Progenitor cell of endocrine pancreas (in vitro differentiated cells): Measurements from ENCODE around the gene RUNX1. TPM values are rescaled to one million over a fixed set of nuclear protein-coding genes. Genes with fewer than 3 reads are reported as not detected.

Source experiments
- DNase-seq: peaks from one replicate; pipeline ENCODE4 v3.0.0; 2021; ENCODE audit warnings: low spot score; ENCODE audit not compliant: unreplicated experiment
- H3K27ac Mint-ChIP-seq: 2 replicates; pipeline ENCODE4 v1.8.0; 2021; ENCODE audit warnings: mild to moderate bottlenecking, moderate library complexity, mixed read lengths
- H3K27me3 Mint-ChIP-seq: 2 replicates; pipeline ENCODE4 v1.8.0; 2021; ENCODE audit warnings: mixed read lengths
- H3K36me3 Mint-ChIP-seq: 2 replicates; pipeline ENCODE4 v1.8.0; 2022; ENCODE audit warnings: mixed read lengths; ENCODE audit not compliant: insufficient read depth
- H3K4me1 Mint-ChIP-seq: 2 replicates; pipeline ENCODE4 v1.8.0; 2021; ENCODE audit warnings: low read depth, mixed read lengths
- H3K4me3 Mint-ChIP-seq: 2 replicates; pipeline ENCODE4 v1.8.0; 2021; ENCODE audit warnings: low read depth, mild to moderate bottlenecking, moderate library complexity, mixed read lengths
- H3K9me3 Mint-ChIP-seq: 2 replicates; pipeline ENCODE4 v1.8.0; 2021; ENCODE audit warnings: low read depth, mixed read lengths
- long read RNA-seq: library from polyadenylated mRNA; unstranded; transcript quantifications from one replicate; pipeline ENCODE4 v2.0.0, GENCODE V29; 2020
- total RNA-seq: library from RNA; stranded (reverse); gene quantifications from 2 replicates; pipeline ENCODE4 v1.2.1, GENCODE V29; 2021
- TF ChIP-seq, protein P1 (sequence below): fragments of 200-600 bp; sonication (generic); IDR thresholded peaks from one replicate; pipeline ENCODE4 v1.5.0; 2021; ENCODE audit warnings: antibody characterized with exemption, mild to moderate bottlenecking; ENCODE audit not compliant: unreplicated experiment

RUNX1 gene
- 7.1 and 7.3 TPM in 2 replicates for total RNA-seq
- long read RNA-seq, partial matches to known transcripts, result 0 of 2 reads
- long read RNA-seq, other reads (novel, unspliced or antisense), result 2 of 2 reads

- no peaks in the 10 kb centered on the region for H3K9me3 Mint-ChIP-seq
- TF ChIP-seq, protein P1, sequence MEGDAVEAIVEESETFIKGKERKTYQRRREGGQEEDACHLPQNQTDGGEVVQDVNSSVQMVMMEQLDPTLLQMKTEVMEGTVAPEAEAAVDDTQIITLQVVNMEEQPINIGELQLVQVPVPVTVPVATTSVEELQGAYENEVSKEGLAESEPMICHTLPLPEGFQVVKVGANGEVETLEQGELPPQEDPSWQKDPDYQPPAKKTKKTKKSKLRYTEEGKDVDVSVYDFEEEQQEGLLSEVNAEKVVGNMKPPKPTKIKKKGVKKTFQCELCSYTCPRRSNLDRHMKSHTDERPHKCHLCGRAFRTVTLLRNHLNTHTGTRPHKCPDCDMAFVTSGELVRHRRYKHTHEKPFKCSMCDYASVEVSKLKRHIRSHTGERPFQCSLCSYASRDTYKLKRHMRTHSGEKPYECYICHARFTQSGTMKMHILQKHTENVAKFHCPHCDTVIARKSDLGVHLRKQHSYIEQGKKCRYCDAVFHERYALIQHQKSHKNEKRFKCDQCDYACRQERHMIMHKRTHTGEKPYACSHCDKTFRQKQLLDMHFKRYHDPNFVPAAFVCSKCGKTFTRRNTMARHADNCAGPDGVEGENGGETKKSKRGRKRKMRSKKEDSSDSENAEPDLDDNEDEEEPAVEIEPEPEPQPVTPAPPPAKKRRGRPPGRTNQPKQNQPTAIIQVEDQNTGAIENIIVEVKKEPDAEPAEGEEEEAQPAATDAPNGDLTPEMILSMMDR, result no peak
- peaks cover 27% of the 10 kb centered on the region for H3K27me3 Mint-ChIP-seq
- H3K4me3 Mint-ChIP-seq, result no peak within 1 kb of the TSS
- peak within 1 kb of the TSS; percentile 37 for H3K27ac Mint-ChIP-seq
- no peaks in the 10 kb centered on the region for H3K36me3 Mint-ChIP-seq
- H3K4me1 Mint-ChIP-seq, result peaks cover 20% of the 10 kb centered on the region
- no peak for DNase-seq
Measured at GRCh38 chr21:35048706-35049617, at the start of gene RUNX1. RUNX1 (minus strand) TSS chr21:35049302.

DNA sequence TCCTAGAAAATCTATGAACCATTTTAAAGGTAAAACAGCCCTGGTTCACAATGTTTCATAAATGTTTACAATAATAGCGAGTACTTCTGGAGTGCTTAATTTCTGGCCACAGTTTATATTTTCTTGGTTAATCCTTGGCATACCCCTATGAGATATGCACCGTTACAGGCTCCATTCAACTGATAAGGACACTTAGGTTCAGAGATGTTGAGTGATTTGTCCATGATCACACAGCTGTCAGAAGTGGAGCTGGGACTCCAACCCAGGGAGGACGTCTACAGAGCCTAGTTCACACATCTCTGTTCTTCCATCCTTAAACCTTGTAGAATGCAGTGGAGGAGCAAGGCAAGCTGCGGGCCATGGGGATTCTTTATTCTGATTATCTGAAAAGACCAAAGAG is 48.4 kb upstream of the RUNX1 start:
- Mint-ChIP-seq H3K36me3 (no peaks in the 10 kb centered on the region), H3K27me3 (peaks cover 4% of the 10 kb centered on the region)

DNA sequence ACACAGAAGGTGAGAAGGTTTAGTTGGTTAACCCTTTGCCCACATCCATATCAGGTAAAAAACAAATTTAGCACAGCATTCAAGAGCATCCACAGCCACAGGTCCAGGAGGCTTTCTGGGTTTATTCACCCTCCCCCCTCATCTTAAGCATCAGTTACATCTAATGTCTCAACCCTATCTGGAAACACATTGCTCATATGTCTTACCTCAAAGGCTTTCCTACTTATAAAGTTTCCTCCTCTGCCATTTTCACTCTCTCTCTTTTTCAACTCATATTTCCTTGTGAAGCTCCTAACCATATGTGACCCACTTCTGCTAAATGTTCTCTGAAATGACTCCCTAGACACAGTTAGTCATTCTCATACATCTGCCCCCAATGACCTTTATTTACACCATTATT is 47.9 kb upstream of the RUNX1 start:
- H3K4me1 Mint-ChIP-seq, result peaks cover 2% of the 10 kb centered on the region
- peaks cover 7% of the 10 kb centered on the region for H3K27me3 Mint-ChIP-seq
- no peak for DNase-seq
- TF ChIP-seq, protein P1, result no peak
- peaks cover 8% of the 10 kb centered on the region for H3K9me3 Mint-ChIP-seq
- no peak overlapping the region for H3K27ac Mint-ChIP-seq
- no peaks in the 10 kb centered on the region for H3K36me3 Mint-ChIP-seq
- no peak overlapping the region for H3K4me3 Mint-ChIP-seq

More for the DNA sequence above, 48.4 kb upstream of the RUNX1 start:
- DNase-seq, result no peak
- no peak overlapping the region for H3K4me3 Mint-ChIP-seq
- H3K9me3 Mint-ChIP-seq, result peaks cover 4% of the 10 kb centered on the region
- peaks cover 2% of the 10 kb centered on the region for H3K4me1 Mint-ChIP-seq
- TF ChIP-seq, protein P1, result no peak
- no peak overlapping the region for H3K27ac Mint-ChIP-seq

DNA sequence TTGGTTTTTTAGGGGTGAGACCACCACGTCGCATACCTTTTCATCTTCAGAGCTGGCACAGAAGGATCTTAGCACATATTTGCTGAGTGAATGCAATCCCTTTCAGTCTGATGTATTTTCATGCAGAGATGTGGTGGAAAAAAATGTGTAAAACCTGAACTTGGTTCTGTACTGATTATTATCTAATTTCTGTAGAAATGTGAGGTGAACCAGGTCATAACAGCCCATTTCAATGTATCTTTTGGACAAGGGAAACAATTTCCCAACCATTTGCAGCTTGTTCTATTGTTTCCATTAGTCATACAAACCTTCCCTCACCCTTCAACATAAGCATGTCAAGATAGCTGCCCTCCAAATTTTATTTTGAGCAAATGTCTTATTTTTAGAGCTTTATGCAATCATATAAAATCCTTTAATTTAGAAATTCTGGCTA is 46.8 kb upstream of the RUNX1 start:
- peaks cover 9% of the 10 kb centered on the region for H3K27me3 Mint-ChIP-seq
- TF ChIP-seq, protein P1, result no peak
- H3K27ac Mint-ChIP-seq, result no peak overlapping the region
- DNase-seq, result no peak
- H3K36me3 Mint-ChIP-seq, result no peaks in the 10 kb centered on the region
- peaks cover 2% of the 10 kb centered on the region for H3K4me1 Mint-ChIP-seq
- H3K4me3 Mint-ChIP-seq, result no peak overlapping the region
- H3K9me3 Mint-ChIP-seq, result peaks cover 11% of the 10 kb centered on the region

GRCh38 chr21:35093514-35093913 is 44.4 kb upstream of the RUNX1 start:
- no peak overlapping the region for H3K27ac Mint-ChIP-seq
- DNase-seq, result no peak
- peaks cover 9% of the 10 kb centered on the region for H3K27me3 Mint-ChIP-seq
- TF ChIP-seq, protein P1, result no peak
- H3K9me3 Mint-ChIP-seq, result peaks cover 11% of the 10 kb centered on the region
- H3K4me1 Mint-ChIP-seq, result no peaks in the 10 kb centered on the region
- no peaks in the 10 kb centered on the region for H3K36me3 Mint-ChIP-seq
- no peak overlapping the region for H3K4me3 Mint-ChIP-seq
